Thyroid gland (tissue), 4 donors: Measurements from ENCODE around the gene LNX1. TPM values are rescaled to one million over a fixed set of nuclear protein-coding genes. Genes with fewer than 3 reads are reported as not detected.

ENCODE experiments used
- DNase-seq, 2 donors: peaks; one replicate each; pipeline ENCODE4 v3.0.0-alpha.2; 2019
- H3K27ac ChIP-seq, 3 donors: fragments of 200-600 bp; sonication (generic); 1 replicate in 2 of 3; 2 replicates in 1 of 3; pipeline ENCODE4 v1.5.1; 2016 to 2019; ENCODE audit warnings: mild to moderate bottlenecking in 1 of 3, moderate library complexity in 1 of 3
- H3K27me3 ChIP-seq: fragments of 200-600 bp; sonication (generic); one replicate; pipeline ENCODE4 v1.5.1; 2019
- H3K36me3 ChIP-seq, 2 donors: fragments of 200-600 bp; sonication (generic); one replicate each; pipeline ENCODE4 v1.5.1; 2016 to 2019
- H3K4me1 ChIP-seq, 2 donors: fragments of 200-600 bp; sonication (generic); one replicate each; pipeline ENCODE4 v1.5.1; 2017 to 2019
- H3K4me3 ChIP-seq, 3 donors: fragments of 200-600 bp; sonication (generic); replicated peaks in 1 of 3; 1 replicate in 2 of 3; 2 replicates in 1 of 3; pipeline ENCODE4 v1.5.1; 2016; ENCODE audit warnings: mild to moderate bottlenecking in 1 of 3
- H3K9me3 ChIP-seq: fragments of 200-600 bp; sonication (generic); one replicate; pipeline ENCODE4 v1.5.1; 2017
- POLR2A ChIP-seq, 2 donors: fragments of 450-650 bp; IDR thresholded peaks; one replicate each; pipeline ENCODE4 v1.6.1; 2017; ENCODE audit warnings: antibody characterized with exemption in 2 of 2, mild to moderate bottlenecking in 2 of 2, moderate library complexity in 1 of 2
- WGBS, 2 donors: methylation state at CpG; one replicate each; pipeline ENCODE4 v1.1.5; 2017; 5-methylcytosine and 5-hydroxymethylcytosine counted together
- intact Hi-C: fragments of 100-400 bp; cut with DNase I; formaldehyde crosslinking; loops from one replicate; pipeline ENCODE4 v1.15.1; 2023
- total RNA-seq, 4 donors: library from RNA; depleted of rRNA; stranded (reverse); fragments of >200 nt; gene quantifications; one replicate each; pipeline ENCODE4 v1.2.3, GENCODE V29; 2016
- TF ChIP-seq, protein P1 (sequence below), 6 experiments: fragments of 200-600 bp in 3 of 6; fragments of 450-650 bp in 3 of 6; sonication (generic) in 3 of 6; IDR thresholded peaks; one replicate each; pipeline ENCODE4 v1.5.1; 2016 to 2019; ENCODE audit warnings: antibody characterized with exemption in 6 of 6, mild to moderate bottlenecking in 2 of 6, inconsistent platforms in 1 of 6, moderate library complexity in 1 of 6

Gene LNX1
- total RNA-seq, 4 donors from 2014 or later, result 34.3 to 63.8 (median 43.3) TPM

GRCh38 chr4:53547983-53548382 is 43.3 kb downstream of the LNX1 start:
- WGBS, 2 donors, result 56 to 68% methylated on average over 2 of the region's 2 CpGs
- Histone ChIP-seq H3K9me3 (no peaks in the 10 kb centered on the region), H3K27me3 (no peaks in the 10 kb centered on the region), H3K4me3 (no peak overlapping the region), H3K27ac (no peak overlapping the region), H3K4me1 (peaks cover 4 to 6% of the 10 kb centered on the region in 2 donors), H3K36me3 (no peaks in the 10 kb centered on the region)
- TF ChIP-seq POLR2A (IDR thresholded peaks at IDR 0.05), result no peak
- TF ChIP-seq, protein P1, sequence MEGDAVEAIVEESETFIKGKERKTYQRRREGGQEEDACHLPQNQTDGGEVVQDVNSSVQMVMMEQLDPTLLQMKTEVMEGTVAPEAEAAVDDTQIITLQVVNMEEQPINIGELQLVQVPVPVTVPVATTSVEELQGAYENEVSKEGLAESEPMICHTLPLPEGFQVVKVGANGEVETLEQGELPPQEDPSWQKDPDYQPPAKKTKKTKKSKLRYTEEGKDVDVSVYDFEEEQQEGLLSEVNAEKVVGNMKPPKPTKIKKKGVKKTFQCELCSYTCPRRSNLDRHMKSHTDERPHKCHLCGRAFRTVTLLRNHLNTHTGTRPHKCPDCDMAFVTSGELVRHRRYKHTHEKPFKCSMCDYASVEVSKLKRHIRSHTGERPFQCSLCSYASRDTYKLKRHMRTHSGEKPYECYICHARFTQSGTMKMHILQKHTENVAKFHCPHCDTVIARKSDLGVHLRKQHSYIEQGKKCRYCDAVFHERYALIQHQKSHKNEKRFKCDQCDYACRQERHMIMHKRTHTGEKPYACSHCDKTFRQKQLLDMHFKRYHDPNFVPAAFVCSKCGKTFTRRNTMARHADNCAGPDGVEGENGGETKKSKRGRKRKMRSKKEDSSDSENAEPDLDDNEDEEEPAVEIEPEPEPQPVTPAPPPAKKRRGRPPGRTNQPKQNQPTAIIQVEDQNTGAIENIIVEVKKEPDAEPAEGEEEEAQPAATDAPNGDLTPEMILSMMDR (IDR thresholded peaks at IDR 0.05), result no peak
- intact Hi-C loops, result no loop called here
- DNase-seq, result no peak

GRCh38 chr4:53545942-53546581 is 45.2 kb downstream of the LNX1 start:
- intact Hi-C loops, result no loop called here
- no peaks in the 10 kb centered on the region for H3K36me3 ChIP-seq
- WGBS, 2 donors, result 92 to 95% methylated on average over 3 of the region's 3 CpGs

GRCh38 chr4:53545273-53545672 is 46.0 kb downstream of the LNX1 start:
- WGBS, 2 donors, result 93 to 100% methylated on average over 1 of the region's 1 CpG
- no peaks in the 10 kb centered on the region for H3K36me3 ChIP-seq
- DNase-seq, result no peak
- no peak for TF ChIP-seq POLR2A (IDR thresholded peaks at IDR 0.05)
- TF ChIP-seq, protein P1 (IDR thresholded peaks at IDR 0.05), result no peak
- no peaks in the 10 kb centered on the region for H3K9me3 ChIP-seq
- H3K27me3 ChIP-seq, result no peaks in the 10 kb centered on the region
- intact Hi-C loops, result no loop called here
- H3K4me1 ChIP-seq, result peaks cover 27 to 30% of the 10 kb centered on the region in 2 donors
- no peak overlapping the region for H3K27ac ChIP-seq
- H3K4me3 ChIP-seq, result no peak overlapping the region

More at GRCh38 chr4:53545942-53546581, 45.2 kb downstream of the LNX1 start:
- TF ChIP-seq, protein P1 (IDR thresholded peaks at IDR 0.05), result no peak
- no peak for TF ChIP-seq POLR2A (IDR thresholded peaks at IDR 0.05)
- Histone ChIP-seq H3K27me3 (no peaks in the 10 kb centered on the region), H3K9me3 (no peaks in the 10 kb centered on the region), H3K4me1 (peaks cover 19 to 26% of the 10 kb centered on the region in 2 donors), H3K27ac (no peak overlapping the region), H3K4me3 (no peak overlapping the region)
- no peak for DNase-seq

DNA sequence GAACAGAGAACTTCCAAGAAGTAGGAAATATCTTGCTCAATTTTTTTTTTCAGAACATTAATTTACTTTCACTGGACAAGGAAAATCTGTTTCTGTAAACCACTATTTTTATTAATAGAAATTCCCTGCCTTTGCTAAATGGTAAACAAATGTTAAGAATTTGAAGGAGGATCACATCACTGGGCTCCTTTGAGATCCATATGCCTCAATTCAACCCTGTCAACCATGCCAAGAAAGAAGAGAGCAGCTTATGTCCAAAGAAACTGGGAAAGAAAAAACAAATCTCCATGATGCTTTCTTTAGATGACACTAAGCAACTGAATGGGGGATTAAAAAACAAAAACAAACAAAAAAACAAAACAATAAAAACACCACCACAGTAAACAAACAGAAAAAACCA is 47.7 kb downstream of the LNX1 start:
- Histone ChIP-seq H3K4me1 (peaks cover 27 to 32% of the 10 kb centered on the region in 2 donors), H3K36me3 (no peaks in the 10 kb centered on the region), H3K9me3 (no peaks in the 10 kb centered on the region), H3K27ac (peak overlapping the region in 1 of 3 donors; percentile 84), H3K4me3 (no peak overlapping the region), H3K27me3 (no peaks in the 10 kb centered on the region)
- TF ChIP-seq, protein P1 (IDR thresholded peaks at IDR 0.05), result no peak
- no peak for TF ChIP-seq POLR2A (IDR thresholded peaks at IDR 0.05)
- intact Hi-C loops, result no loop called here
- DNase-seq, result no peak

- H3K36me3 ChIP-seq, result no peaks in the 10 kb centered on the region
- H3K4me1 ChIP-seq, result peaks cover 41 to 47% of the 10 kb centered on the region in 2 donors
- H3K9me3 ChIP-seq, result no peaks in the 10 kb centered on the region
- WGBS, 2 donors, result 6 to 9% methylated on average over 2 of the region's 2 CpGs
- intact Hi-C loops, result no loop called here
- DNase-seq, result no peak
- peak overlapping the region; percentile 58 to 84 (median 73) for H3K27ac ChIP-seq
- no peaks in the 10 kb centered on the region for H3K27me3 ChIP-seq
- no peak for TF ChIP-seq POLR2A (IDR thresholded peaks at IDR 0.05)
- TF ChIP-seq, protein P1 (IDR thresholded peaks at IDR 0.05), result no peak
- no peak overlapping the region for H3K4me3 ChIP-seq
These were observed 49.6 kb downstream of the LNX1 start for GRCh38 chr4:53541577-53542206.
